SIG-M5 (cell line): ENCODE measurements around the gene TGM1.
A peak's percentile ranks its signal among the peaks of the same experiment; 100 is the strongest.

ENCODE experiments used
- DNase-seq: peaks from one replicate; lab custom pipeline; 2025; lab: John Stamatoyannopoulos, UW

Gene TGM1

GRCh38 chr14:24262821-24263733 is at the start of gene TGM1:
Gene TGM1 (minus strand): TSS chr14:24263177. CDS start chr14:24262352, 825 bp downstream.
- DNase-seq = no peak

DNA sequence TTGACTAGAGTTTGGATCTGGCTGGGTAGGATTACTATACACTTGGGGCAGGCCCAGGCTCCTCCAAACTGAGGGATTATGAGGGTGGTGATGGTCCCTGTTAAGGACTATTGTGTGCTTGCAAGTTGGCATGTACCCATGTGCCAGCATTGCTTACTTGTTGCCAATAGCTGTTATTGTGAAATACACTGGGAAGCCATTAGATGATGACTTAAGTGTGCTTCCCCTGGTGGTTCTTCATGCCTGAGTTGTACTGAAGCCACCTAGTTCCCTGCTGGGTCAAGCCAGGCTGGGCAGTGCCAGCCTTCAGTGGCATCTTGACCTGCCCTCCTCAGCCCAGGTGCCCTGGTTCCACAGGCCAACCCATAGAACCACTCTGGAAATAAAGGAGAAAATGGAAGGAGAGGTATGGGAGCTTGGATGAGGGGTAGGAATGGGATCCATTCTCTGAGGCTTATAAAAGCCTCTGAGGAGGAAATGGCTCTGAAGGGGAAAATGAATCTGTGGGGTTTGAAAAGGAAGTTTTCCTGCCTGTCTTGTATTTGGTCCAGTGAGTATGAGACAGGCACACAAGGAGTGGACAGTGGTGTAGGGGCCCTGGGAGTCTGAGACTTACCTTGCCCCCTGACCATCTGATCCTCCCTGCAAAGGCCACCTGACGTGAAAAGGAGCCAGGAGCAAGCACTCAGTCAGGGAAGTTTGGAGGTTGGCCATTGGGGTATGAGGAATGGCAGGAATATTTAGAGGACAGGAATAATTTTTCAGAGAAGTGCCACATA is 49.0 kb upstream of the TGM1 start:
- DNase-seq = no peak

DNA sequence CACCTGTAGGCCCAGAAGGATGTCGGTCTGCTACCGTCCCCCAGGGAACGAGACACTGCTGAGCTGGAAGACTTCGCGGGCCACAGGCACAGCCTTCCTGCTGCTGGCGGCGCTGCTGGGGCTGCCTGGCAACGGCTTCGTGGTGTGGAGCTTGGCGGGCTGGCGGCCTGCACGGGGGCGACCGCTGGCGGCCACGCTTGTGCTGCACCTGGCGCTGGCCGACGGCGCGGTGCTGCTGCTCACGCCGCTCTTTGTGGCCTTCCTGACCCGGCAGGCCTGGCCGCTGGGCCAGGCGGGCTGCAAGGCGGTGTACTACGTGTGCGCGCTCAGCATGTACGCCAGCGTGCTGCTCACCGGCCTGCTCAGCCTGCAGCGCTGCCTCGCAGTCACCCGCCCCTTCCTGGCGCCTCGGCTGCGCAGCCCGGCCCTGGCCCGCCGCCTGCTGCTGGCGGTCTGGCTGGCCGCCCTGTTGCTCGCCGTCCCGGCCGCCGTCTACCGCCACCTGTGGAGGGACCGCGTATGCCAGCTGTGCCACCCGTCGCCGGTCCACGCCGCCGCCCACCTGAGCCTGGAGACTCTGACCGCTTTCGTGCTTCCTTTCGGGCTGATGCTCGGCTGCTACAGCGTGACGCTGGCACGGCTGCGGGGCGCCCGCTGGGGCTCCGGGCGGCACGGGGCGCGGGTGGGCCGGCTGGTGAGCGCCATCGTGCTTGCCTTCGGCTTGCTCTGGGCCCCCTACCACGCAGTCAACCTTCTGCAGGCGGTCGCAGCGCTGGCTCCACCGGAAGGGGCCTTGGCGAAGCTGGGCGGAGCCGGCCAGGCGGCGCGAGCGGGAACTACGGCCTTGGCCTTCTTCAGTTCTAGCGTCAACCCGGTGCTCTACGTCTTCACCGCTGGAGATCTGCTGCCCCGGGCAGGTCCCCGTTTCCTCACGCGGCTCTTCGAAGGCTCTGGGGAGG is 47.9 kb upstream of the TGM1 start, which contains the start of gene LTB4R:
TSS of gene LTB4R (plus strand) at position 857 of the 959 bp plus-strand sequence. CDS start 4,150 bp downstream, outside the sequence.
- no peak for DNase-seq

DNA sequence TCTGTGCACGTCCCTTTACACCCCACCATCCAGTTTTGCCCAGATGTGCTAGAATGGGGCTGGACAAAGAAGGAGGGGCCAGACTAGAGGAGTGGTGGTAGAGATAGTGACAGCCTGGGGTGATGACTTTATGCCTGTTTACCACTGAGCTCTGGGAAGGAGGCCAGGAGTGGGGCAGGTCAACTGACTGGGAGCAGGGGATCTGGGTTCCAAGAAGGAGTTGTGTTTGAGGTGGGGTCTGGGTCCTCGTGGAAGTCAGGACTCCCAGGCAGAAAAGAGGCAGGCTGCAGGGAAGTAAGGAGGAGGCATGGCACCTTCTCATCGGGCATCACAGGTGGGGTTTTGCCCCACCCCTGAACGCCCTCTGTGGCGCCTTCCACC is 47.3 kb upstream of the TGM1 start:
- no peak for DNase-seq

DNA sequence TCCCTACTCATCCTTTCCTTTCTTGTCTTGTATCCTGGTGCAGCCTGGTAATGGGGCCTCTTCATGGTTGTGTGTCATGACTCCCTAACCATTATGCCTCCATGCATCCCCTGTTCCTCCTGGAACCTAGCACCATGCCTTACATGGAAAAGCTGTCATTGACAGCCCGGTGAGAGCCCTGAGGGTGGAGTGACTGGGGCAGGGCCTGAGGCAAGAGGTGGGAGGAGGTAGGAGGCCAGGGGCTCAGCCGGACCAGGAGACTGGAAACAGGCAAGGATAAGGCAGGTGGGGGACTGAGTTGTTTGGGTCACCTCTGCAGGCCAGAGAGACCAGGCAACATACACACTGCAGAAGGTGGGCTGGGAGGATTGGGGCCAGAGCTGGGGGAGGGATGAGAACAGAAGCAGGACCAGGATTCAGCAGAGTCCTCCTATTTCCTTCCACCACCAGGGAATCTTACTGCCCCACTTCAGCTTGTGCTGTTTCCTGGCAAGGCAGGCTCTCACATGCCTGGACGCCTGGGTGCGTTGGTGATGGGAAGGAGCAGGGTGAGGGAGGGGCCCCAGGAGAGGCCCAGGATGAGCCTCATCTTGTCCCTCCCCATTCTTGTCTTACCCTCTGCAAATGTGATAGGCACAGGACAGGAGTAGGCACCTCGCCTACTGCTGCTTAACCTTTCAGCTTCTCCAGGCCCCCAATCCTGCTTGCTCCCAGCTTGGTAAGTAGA is 46.7 kb upstream of the TGM1 start, which contains the start of gene LTB4R2:
TSS of gene LTB4R2 (plus strand) at position 603 of the 727 bp plus-strand sequence. CDS start 525 bp downstream, outside the sequence.
- DNase-seq = no peak

DNA sequence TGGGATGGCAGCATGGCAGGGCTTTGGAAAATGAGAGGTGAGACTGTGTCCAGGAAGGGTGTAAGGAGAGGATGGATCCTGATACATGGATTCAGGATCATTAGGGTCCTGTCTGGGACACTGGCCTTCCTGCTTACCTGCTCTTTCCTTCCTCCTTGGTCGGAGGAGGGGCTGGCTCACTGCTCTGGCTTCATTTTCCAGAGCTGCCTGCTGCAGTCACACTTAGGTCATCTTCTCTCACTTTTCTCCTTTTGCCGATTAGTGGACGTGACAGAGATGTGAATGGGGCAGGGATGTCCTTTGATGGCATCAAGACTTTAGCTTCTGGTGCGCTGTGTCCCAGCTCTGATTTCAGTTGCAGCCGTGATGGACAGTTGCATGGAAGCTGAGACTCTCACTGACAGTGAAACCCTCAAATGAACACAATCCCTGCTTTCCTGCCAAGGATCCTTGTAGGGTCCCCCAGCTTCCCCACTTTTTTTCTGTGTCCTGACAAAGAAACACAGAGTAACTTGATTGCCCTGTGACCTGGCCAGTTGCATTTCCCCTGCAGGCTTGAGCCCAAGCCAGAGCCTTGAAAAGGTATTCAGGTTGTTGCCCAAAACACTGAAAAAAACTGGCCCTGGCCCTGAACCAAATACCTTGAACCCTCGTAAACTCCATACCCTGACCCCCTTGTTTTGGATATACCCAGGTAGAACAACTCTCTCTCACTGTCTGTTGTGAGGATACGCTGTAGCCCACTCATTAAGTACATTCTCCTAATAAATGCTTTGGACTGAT is 45.6 kb upstream of the TGM1 start:
- no peak for DNase-seq

GRCh38 chr14:24307575-24308341 is 44.8 kb upstream of the TGM1 start, which contains the start of gene CIDEB:
Gene CIDEB (minus strand): TSS chr14:24307977. CDS start chr14:24307858, 119 bp downstream.
- no peak for DNase-seq

GRCh38 chr14:24307156-24307574 is 44.2 kb upstream of the TGM1 start:
- DNase-seq = no peak

DNA sequence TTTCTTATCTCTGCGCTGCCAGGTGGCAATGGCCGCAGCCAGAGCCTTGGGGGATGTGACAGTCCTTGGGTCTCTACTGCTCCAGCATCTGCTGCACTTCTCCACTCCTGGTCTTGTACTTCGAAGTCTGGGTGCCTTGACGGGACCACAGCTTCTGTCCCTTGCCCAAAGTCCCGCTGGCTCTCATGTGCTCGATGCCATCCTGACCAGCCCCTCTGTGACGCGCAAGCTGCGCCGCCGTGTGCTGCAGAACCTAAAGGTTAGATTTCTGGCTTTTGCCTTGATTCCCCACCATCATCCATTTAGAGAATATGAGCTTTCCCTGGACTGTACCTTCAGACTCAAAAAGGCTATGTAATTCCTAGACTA is 41.0 kb upstream of the TGM1 start:
- DNase-seq = no peak

GRCh38 chr14:24300326-24300980 is 37.5 kb upstream of the TGM1 start:
- DNase-seq = no peak

- DNase-seq = no peak
Observed at GRCh38 chr14:24299255-24300191, 36.5 kb upstream of the TGM1 start, which contains the start of the genes DHRS1 and NOP9. Gene DHRS1 (minus strand): TSS chr14:24299780. CDS start chr14:24299106, 674 bp downstream. Gene NOP9 (plus strand): TSS chr14:24299850. CDS start chr14:24299955, 105 bp downstream.

DNA sequence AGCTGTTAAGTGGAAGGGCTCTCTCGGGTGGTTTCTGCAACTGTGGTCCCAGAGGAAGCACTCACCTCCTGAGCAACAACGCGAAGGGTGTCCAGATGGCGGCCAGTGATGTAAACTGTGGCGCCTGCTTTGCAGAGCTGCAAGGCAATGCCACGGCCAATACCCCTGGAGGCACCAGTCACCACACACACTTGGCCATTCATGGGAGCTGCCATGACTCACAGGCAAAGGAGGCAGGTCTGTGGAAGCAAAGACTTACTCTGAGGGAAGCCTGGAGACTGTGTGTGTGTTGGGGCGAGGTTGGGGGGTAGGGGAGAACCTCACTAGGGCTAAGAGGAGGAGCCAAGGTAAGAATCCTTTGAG is 35.9 kb upstream of the TGM1 start:
- DNase-seq = no peak

- DNase-seq = no peak
Observed at GRCh38 chr14:24297190-24297964, 34.4 kb upstream of the TGM1 start.

DNA sequence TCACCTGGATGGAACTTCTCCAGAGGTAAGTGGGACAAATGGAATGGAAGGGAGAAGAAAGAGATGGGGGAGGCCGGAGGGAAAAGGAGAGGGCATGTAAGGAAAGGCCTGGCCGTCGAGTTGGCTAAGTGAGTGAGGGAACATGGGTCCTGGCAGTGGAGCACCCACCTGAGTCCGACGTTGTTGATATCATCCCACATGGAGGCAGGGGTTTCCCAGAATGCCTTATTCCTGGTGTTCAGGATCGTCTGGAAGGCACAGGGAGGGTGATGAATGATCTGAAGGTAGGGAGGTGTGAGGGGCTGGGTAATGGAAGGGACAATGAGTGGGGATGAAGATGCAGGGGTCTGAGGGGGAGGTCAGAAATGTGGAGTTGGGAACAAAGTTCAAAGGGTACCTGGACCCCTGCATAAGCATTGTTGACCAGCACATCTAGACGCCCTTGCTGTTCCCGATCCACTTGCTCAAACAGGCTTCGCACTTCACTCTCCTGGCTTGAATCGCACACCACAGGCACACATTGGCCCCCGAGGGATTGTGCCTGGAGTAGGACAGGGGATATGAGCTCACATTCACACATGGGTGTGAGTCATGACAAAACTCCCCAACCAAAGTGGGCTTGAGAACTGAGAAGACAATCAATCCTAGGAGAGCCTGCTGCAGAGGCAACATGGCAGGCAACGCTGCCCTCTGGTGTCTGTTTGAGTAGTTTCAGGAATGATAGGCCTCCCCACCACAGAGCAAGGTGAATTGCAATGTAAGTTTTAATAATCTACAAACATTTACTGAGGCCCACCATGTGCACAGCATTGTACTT is 33.6 kb upstream of the TGM1 start:
- DNase-seq = peak; percentile 18

DNA sequence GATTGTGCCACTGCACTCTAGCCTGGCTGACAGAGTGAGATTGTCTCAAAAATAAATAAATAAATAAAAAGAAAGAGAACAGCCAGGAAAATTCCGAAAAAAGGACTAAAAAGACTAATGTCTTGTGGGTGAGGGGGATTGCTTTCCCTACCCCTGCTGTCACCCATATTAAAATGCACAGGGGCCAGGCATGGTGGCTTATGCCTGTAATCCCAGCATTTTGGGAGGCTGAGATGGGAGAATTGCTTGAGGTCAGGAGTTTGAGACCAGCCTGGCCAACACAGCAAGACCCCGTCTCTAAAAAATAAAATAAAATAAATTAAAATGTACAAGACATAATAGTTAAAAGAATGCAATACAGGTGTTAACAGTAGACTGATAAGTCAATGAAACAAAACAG is 30.5 kb upstream of the TGM1 start:
- no peak for DNase-seq
